Cardiac muscle cell (in vitro differentiated cells and primary cell): ENCODE results near the gene TNFSF13B. TPM values are rescaled to one million over a fixed set of nuclear protein-coding genes. Genes with fewer than 3 reads are reported as not detected.
A peak's percentile ranks its signal among the peaks of the same experiment; 100 is the strongest.
"Not testable (repeated sequence)": the region's sequence is repeated elsewhere in the genome, so short reads cannot be mapped to it uniquely, and the experiment has no call there.

Experiments
- DNase-seq, 2 donors: peaks; one replicate each; pipeline versions ENCODE4 v3.0.0 to v3.0.0-alpha.2; 2010 to 2017; ENCODE audit warnings: low read depth in 1 of 2, low spot score in 1 of 2
- H3K27ac ChIP-seq: fragments of 200-600 bp; sonication (generic); 2 replicates; pipeline ENCODE4 v1.5.1; 2016
- H3K27me3 ChIP-seq: fragments of 200-600 bp; sonication (generic); 2 replicates; pipeline ENCODE4 v1.6.0; 2016; ENCODE audit warnings: control low read depth
- H3K36me3 ChIP-seq: fragments of 200-600 bp; sonication (generic); 2 replicates; pipeline ENCODE4 v1.5.1; 2016; ENCODE audit warnings: control low read depth
- H3K4me1 ChIP-seq: fragments of 200-600 bp; sonication (generic); 2 replicates; pipeline ENCODE4 v1.8.1; 2017; ENCODE audit warnings: low read depth, mild to moderate bottlenecking, mixed run types
- H3K4me3 ChIP-seq: fragments of 200-600 bp; sonication (generic); 2 replicates; pipeline ENCODE4 v1.5.1; 2016; ENCODE audit warnings: mild to moderate bottlenecking
- H3K9me3 ChIP-seq: fragments of 200-600 bp; sonication (generic); 2 replicates; pipeline ENCODE4 v1.5.1; 2017; ENCODE audit warnings: low read depth, mild to moderate bottlenecking, control low read depth
- polyA plus RNA-seq: library from polyadenylated mRNA; unstranded; fragments of >200 nt; fragmentation: Nextera tagmentation; extraction: Ambion mirVana; gene quantifications from 2 replicates; pipeline ENCODE4 v1.2.1, GENCODE V29; 2016
- total RNA-seq: library from RNA; depleted of rRNA; stranded (reverse); fragments of >200 nt; gene quantifications from 2 replicates; pipeline ENCODE4 v1.2.3, GENCODE V29; 2016
- TF ChIP-seq, protein P1 (sequence below): IDR thresholded peaks from 2 replicates; pipeline ENCODE4 v1.5.1; 2012; ENCODE audit warnings: low read depth, mild to moderate bottlenecking, low read length

The TNFSF13B gene
- total and polyA plus RNA-seq, 2 experiments from 2014 or later: 0.56 to 0.69 TPM

- TF ChIP-seq, protein P1, sequence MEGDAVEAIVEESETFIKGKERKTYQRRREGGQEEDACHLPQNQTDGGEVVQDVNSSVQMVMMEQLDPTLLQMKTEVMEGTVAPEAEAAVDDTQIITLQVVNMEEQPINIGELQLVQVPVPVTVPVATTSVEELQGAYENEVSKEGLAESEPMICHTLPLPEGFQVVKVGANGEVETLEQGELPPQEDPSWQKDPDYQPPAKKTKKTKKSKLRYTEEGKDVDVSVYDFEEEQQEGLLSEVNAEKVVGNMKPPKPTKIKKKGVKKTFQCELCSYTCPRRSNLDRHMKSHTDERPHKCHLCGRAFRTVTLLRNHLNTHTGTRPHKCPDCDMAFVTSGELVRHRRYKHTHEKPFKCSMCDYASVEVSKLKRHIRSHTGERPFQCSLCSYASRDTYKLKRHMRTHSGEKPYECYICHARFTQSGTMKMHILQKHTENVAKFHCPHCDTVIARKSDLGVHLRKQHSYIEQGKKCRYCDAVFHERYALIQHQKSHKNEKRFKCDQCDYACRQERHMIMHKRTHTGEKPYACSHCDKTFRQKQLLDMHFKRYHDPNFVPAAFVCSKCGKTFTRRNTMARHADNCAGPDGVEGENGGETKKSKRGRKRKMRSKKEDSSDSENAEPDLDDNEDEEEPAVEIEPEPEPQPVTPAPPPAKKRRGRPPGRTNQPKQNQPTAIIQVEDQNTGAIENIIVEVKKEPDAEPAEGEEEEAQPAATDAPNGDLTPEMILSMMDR: no peak
- H3K4me3 ChIP-seq: no peak overlapping the region
These were observed 3.1 kb upstream of the TNFSF13B start for GRCh38 chr13:108266321-108266990.

DNA sequence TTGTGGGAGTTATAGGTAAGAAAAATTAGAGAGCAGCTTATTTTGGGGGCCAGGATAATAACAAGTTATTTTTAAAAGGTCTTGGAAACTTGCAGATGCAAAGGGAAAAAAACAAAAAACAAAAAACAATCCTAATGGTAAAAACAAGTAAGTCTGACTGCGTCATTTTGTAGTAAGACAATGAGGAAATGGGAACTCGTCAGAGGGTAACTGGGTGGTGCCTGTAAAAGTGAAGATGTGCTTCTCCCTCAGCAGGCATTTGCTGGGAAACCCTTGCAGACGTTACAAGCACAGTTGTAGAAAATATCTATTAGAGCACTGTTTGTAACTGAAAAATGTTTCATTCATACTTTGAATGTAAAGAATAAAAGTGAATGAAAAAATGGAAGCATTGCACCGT lies 2.2 kb upstream of the TNFSF13B start:
- no peak for DNase-seq
- H3K9me3 ChIP-seq: no peaks in the 10 kb centered on the region
- TF ChIP-seq, protein P1: no peak

More at GRCh38 chr13:108266321-108266990, 3.1 kb upstream of the TNFSF13B start:
- DNase-seq: no peak
- H3K4me1 ChIP-seq: no peaks in the 10 kb centered on the region
- no peaks in the 10 kb centered on the region for H3K27me3 ChIP-seq
- no peaks in the 10 kb centered on the region for H3K36me3 ChIP-seq
- no peak overlapping the region for H3K27ac ChIP-seq
- no peaks in the 10 kb centered on the region for H3K9me3 ChIP-seq

GRCh38 chr13:108267855-108268254 lies 1.7 kb upstream of the TNFSF13B start:
- H3K4me1 ChIP-seq, DNase-seq, H3K36me3 ChIP-seq, H3K27ac ChIP-seq, H3K9me3 ChIP-seq, H3K4me3 ChIP-seq, H3K27me3 ChIP-seq: not testable (repeated sequence)

More for the DNA sequence above, 2.2 kb upstream of the TNFSF13B start:
- no peaks in the 10 kb centered on the region for H3K4me1 ChIP-seq
- no peaks in the 10 kb centered on the region for H3K36me3 ChIP-seq
- no peak overlapping the region for H3K27ac ChIP-seq
- H3K4me3 ChIP-seq: no peak overlapping the region
- H3K27me3 ChIP-seq: no peaks in the 10 kb centered on the region

DNA sequence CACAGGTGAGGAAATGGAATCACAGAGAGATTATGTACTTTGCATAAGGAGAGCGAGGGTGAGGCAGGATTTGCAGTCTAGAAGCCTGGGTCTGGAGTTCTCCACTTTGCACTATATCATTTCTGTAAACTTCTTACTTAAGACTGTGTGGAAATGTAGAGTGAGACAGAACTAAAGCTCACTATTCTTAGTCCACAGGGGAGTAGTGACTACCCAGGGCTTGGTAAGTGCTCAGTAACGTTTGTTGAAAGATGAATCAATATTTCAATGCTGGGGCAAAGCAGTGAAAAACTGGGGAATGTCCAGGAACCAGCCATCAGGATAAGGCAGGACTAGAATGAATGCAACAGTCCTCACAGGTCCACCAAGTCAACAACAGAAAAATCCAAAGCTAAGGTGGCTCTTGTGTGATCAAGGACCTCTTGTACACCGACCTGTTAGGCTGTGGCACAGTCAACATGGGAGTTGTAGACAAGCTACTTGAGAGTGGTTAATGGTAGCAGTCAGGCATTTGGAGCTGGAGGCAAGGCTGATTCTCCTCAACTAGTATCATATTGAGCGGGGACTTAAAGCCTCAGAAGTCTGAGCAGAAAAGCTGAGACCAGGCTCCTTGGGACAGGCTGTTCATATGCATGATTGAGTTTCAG lies 929 bp upstream of the TNFSF13B start:
- TF ChIP-seq, protein P1: no peak
- no peak overlapping the region for H3K4me3 ChIP-seq
- no peak for DNase-seq
- no peak overlapping the region for H3K27ac ChIP-seq
- H3K4me1 ChIP-seq: no peaks in the 10 kb centered on the region
- H3K27me3 ChIP-seq: no peaks in the 10 kb centered on the region
- no peaks in the 10 kb centered on the region for H3K9me3 ChIP-seq
- H3K36me3 ChIP-seq: no peaks in the 10 kb centered on the region

GRCh38 chr13:108270442-108270841 lies 924 bp downstream of the TNFSF13B start:
- Histone ChIP-seq H3K4me3 (no peak overlapping the region), H3K4me1 (no peaks in the 10 kb centered on the region), H3K27ac (no peak overlapping the region), H3K27me3 (no peaks in the 10 kb centered on the region), H3K9me3 (no peaks in the 10 kb centered on the region), H3K36me3 (no peaks in the 10 kb centered on the region)
- TF ChIP-seq, protein P1: no peak
- peak; percentile 2 to 18 for DNase-seq

DNA sequence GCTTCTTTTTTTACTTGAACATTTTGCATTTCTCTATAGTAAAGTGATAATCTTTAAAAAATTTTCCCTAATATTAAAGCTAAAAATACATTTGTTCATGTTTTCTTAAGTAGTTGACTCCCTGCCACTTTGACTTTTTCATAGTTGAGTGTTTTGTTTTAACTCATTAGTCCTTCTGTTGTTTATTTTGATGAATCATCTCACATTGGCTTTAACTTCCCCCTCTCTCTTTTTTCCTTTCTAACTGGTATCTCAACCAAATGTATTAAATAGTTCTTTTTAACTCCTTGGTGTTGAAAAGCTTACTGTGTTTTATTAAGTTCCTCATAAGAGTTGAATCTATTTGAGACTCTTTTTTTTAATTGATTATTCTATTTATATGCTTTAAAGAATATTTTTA lies 2.8 kb downstream of the TNFSF13B start:
- H3K27me3 ChIP-seq: no peaks in the 10 kb centered on the region
- TF ChIP-seq, protein P1: no peak
- H3K36me3 ChIP-seq: no peaks in the 10 kb centered on the region
- no peak for DNase-seq
- H3K9me3 ChIP-seq: no peaks in the 10 kb centered on the region
- no peak overlapping the region for H3K27ac ChIP-seq
- H3K4me1 ChIP-seq: no peaks in the 10 kb centered on the region
- H3K4me3 ChIP-seq: no peak overlapping the region
